ENCODE measurements around the gene USH2A.
A peak's percentile ranks its signal among the peaks of the same experiment; 100 is the strongest.

Gene USH2A

DNA sequence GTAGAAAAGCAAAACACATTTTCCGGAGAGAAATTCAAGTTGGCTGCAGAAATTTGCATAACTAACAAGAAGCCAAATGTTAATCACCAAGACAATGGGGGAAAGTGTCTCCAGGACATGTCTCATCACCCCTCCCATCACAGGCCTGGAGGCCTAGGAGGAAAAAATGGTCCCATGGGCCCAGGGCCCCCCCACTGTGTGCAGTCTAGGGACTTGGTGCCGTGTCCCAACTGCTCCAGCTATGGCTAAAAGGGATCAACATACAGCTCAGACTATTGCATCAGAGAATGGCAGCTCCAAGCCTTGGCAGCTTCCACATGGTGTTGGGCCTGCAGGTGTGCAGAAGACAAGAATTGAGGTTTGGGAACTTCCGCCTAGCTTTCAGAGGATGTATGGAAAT, 138.2 kb downstream of the USH2A start:
- DNase-seq (ENCODE audit: low spot score): no peak

DNA sequence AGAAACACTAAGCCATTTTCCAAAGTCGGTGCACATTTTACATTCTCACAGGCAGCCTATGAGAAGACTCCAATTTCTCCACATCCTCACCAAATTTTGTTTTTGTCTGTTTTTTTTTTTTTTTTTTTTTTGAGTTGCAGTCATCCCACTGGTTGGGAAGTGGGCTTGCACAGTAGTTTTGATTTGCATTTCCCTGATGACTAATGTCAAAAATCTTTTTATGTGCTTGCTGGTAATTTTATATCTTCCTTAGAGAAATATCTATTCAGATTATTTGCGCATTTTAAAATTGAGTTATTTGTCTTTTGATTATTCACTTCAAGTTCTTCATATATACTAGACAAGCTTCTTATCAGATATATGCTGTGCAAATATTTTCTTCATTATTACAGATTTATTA, 141.5 kb downstream of the USH2A start:
- DNase-seq (ENCODE audit: low spot score): no peak

DNA sequence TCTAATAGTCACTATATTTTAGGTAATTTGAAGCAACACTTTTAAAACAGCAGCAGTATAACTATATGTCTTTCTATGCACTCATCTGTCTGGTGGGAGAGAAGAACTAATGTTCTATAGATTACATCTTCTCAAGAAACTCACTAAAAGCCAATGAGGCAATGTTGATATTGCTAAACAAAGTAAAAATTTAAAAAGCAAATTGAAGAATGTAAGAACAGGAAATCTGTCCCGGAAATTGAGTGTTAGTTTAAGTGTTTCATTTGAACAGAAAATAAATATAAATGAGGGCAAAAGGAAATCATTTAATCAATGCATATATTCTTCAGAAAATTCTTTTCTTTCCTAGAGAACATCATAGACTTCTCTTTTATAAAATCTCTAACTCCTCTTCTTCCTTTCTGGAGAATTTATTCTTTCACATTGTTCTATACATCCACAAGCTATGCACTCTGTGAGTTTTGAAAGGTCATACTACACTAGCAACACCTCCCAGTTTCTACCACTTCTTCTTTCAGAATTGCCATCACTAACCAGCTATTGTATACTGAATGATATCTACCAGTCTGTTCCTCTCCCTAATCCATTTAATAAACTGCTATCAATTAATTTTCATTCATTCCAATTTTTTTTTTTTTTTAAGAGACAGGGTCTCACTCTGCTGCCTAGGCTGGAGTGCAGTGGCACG, 153.0 kb downstream of the USH2A start:
- no peak for DNase-seq (ENCODE audit: low spot score)

DNA sequence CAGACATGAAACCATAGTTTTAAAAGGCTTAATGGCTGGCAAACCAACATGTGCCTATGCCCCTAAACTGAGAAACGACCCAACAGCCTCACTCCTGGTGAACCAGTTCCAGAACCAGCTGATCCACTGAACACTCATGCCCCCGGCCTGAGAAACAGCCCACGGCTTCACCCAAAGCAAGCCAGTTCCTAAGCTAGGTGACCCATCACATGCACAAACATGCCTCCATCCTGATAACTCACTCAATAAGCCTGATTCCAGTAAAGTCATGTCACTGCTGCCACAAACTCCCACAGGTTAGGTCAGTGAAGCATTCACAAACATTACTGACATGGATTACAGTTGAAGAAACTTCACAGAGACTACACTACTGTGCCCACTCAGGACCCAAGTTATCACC, 161.6 kb downstream of the USH2A start:
- DNase-seq (ENCODE audit: low spot score): no peak

DNA sequence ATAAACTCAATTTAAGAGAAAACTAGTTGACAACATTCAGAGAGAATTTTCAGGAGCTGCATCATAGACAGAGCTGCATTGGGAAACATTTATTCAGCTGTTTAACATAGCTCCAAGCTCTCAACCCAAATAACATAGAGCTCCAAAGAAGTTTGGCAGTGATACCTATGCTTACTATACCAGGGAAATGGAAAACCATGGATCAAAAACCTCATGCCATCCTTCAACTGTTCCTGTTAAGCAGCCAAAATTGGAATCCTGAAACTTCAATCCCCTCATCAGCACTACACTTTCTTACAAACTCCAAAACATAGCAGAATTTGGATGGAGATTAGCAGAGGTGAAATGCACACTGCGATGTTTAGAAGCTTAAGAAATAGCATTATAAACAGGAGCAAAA, 164.4 kb downstream of the USH2A start:
- no peak for DNase-seq (ENCODE audit: low spot score)

DNA sequence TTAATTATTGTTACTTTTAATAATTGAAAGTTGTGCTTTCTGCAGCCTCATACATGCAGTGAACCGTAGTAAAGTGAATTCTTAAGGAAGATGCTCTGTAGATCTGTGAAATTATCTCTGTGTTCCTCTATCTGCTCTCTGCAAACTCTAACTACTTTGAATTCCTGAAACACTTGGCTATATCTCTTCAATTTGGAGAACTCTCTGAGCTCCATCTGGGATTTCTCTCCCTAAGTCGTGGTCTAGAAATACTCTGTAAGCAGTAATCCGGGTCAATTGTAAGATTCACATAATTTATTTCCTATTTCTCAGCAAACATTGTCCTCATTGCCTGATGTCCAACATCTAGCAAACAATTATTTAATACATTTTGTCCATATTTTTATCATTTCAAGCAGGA, 164.9 kb downstream of the USH2A start:
- no peak for DNase-seq (ENCODE audit: low spot score)

DNA sequence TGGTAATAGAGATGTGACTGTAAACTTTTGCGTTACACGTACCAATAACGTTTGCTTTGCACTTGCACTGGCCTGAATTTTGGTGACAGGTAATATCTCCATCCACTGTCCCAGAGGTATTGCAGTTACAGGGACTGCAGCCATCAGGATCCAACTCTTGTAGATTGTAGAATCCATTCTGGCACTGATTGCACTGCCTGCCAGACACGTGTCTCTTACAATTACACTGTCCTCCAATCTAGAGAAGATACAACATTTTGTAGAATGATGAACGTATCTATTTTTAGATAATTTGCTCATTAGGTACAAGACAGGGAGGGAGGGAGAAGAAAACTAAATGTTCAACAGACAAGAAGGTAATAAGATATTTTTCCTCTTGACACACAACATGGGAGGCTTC, 172.4 kb downstream of the USH2A start:
- no peak for DNase-seq (ENCODE audit: low spot score)

DNA sequence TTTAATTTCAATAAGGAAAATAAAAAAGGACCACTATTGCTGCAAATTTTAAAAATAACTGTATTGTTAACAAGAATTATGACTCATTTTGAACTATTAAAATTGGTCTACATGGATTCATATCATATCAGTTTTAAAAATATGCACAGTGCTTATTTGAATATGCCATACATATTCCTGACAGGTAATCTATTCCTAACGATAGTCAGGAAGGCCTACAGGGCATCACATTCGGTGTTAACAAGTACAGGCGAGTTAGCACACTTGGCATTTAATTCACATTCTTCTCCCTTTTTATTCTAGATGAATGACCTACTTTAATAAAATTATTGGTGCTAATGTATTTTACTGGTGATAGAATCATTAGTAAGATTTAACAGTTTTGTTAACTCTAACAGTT, 174.6 kb downstream of the USH2A start:
- DNase-seq (ENCODE audit: low spot score): no peak

DNA sequence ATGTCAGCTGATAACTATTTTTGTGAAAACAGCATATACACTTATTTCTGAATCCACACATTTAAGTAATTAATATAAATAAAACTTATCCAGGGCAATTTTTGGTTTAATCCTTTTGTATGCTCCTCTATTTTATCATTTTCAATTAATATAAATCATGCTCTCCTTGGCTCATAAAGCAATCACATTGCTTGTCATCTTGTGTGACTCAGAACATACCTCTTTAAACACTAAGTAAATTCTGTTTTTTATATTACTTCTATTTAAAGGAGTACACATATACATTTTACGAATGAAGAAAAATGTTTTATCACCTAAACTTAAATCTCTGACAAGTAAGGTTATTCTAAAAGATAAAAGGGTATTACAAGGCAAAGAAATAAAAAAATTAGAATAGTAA, 175.3 kb downstream of the USH2A start:
- DNase-seq (ENCODE audit: low spot score): no peak

DNA sequence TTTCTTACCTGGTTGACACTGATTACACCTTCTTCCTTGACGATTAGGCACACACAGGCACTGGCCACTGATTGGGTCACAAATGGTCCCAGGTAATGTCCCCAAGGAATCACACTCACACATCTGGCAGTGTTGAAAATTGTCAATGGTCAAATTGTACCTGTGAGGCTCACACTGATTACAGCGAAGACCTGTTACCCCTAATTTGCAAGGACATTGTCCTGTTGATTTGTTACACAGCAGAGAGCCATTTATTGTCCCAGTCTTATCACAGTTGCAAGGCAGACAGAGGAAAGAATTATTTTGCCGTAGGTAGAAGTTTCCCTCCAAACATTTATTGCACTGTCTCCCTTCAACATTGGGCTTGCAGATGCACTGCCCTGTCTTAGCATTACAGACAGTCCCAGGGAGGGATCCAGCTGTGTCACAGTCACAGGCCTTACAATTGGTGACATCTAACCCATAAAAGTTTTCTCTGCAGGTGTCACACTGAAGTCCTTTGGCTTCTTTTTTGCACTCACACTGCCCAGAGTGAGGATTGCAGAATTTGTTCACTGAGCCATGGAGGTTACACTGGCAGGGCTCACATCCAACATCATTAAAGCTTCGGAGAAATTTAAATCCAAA, 176.6 kb downstream of the USH2A start:
- DNase-seq (ENCODE audit: low spot score): no peak

DNA sequence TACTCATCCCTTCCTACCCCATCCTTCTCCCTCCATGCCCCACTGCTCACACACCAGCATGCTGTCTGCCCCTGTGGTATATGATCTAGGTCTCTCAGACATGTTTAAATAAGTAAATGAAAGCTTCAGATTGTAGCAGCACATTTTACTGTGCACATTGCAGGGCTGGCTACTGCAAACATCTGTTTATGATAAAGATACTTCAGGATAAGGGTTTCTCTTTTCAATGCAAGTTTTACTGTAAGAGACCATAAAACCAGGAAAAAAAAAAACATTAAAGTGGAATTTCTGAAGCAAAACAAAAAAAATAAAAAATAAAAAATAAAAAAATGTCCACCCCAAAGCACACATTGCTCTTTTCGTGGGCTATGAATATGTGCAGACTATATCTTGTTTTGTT, 184.4 kb downstream of the USH2A start:
- no peak for DNase-seq (ENCODE audit: low spot score)

DNA sequence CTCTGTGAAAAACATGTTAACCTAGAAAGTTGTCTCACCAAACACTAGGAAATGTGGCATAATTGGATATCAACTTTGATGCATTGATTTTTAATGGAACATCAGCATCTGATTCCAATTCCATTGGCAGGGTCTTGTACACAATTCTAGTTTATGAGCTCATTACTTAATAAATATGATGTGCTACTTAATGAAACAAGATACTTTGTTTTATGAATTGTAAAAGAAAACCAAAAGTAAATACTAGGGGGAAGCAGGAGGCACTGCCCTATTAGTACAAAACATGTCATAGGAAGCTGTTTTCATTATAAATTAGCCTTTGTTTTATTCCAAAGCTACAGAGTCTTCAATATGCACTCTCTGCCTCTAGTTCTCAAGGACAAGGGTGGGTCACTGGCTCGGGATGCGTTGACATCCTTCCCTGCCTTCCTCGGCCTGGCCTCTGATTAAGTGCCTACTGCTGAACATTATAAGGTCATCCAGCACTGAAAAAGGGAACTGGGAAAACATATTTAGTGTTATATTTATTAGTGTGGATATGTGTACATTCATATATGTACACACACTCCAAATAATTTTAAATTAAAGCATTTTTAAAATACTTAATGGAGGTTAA, 185.2 kb downstream of the USH2A start:
- DNase-seq (ENCODE audit: low spot score): no peak

DNA sequence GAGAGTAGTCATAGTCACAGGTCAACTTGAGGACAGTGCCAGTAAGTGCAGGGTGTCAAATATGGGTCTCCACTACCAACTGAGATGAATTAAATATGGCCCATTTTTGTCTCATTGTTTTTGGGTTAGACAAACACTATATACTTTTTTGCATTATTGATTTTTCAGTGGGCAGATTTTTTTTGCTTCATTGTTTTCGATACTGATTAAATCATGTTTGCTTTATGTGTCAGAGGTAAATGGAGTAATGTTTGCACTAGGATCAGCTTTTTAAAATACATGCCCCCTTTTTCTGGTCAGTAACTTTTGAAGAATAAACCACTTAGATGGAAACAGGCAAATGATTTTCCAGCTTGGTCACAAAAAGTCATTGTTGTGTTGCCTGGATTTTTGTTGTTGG, 199.0 kb downstream of the USH2A start:
- no peak for DNase-seq (ENCODE audit: low spot score)

DNA sequence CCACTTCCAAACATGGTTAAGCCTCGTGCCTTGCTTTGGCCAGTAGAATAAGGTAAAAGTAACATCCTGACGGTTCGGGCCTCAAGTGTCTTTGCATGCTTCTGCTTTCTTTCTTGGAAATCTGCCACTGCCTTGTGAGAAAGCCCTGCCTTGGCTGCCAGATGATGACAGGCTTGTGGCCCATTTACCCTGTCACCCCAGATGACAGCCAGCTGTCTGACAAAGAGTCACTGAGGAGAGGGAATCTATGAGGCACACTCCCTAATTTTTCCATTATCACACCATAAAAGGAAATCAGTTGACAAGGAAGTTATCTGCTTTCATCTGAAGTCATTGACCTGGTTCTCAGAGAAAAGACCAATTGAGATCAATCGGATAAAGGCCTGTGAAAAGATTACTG, 199.8 kb downstream of the USH2A start:
- DNase-seq (ENCODE audit: low spot score): no peak

DNA sequence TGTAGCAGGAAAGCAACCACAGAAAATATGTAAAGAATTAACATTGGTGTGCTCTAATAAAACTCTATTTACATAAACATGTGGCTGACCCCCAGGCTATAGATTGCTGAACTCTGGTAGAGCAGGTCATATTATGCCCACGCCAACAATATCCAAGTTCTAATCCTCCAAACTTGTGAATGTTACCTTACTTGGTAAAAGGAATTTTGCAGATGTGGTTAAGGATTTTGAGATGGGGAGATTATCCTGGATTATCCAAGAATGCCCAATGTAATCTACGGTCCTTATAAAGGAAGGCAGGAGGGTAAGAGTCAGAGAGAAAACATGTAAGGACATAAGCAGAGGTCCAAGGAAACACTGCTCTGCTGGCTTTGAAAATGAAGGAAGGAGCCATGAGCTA, 201.0 kb downstream of the USH2A start:
- no peak for DNase-seq (ENCODE audit: low spot score)

DNA sequence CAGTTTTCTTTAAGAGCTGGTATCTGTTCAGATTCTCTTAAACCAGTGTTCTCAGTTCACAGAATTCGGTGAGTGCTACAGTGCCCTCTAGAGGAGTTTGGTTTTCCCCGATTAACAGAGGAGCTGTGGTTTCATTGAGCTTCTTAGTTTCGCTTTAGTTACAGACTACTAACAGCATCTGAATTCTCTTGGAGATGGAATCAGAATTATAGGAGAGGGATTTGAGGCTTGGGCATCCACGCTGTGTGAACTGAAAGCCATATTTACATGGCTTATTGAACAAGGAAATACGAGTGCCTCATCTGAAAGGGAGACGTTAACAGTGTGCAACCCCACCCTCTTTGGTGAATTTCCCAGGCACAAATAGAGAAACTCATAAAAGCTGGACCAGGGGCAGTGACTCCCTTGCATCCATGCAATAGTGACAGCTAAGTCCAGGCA, 202.0 kb downstream of the USH2A start:
- DNase-seq (ENCODE audit: low spot score): peak; percentile 5

DNA sequence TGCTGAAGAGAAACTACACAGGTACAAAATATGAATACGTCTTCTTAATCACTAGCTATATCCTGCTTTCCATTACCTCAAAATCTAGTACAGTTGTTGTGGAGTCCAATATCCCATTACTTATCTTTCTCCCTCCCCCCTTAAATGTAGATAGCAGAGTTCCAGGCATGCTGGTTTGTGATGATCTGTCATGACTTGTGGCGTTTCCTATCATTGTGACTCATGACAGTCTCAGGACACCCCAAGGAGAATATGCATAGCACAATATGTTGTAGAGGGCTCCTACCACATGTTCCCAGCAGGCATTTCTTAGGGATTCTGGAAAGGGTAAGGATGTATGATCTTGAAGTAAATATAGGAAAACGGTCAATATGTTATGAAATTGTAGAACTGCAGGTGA, 206.9 kb downstream of the USH2A start:
- no peak for DNase-seq (ENCODE audit: low spot score)

DNA sequence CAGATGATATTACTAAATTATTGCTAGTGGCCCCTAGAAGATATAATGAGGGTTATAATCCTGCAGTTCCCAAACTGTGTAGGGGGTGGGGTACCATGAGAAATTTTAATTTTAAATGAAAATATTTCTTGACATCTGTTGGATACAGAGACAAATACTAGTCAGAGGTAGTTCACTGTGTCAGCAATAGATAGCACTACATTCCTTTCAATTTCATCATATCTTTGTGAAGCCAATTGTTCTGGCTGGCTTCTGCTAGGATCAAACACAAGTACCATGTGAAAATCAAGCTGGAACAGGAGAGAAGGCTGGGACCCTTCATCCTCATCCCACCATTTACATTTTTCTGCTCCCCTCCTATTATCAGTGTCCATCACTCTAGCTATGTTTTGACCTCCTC, 208.1 kb downstream of the USH2A start:
- no peak for DNase-seq (ENCODE audit: low spot score)

DNA sequence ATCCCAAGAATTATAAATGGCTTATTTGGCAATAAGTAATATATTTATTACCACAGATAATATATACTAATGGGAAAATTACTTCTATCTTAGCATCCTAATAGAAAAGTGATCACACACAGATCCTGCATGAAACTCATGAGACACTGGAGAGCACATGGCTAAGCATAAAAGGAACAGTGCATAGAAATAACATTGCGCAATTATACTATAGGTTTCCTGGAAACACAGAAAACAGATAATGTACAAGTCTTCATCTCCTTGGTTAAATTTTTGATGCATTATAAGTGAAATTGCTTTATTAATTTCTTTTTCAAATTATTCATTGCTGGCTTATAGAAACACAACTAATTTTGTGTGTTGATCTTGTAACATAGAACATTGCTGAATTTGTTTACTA, 210.4 kb downstream of the USH2A start:
- no peak for DNase-seq (ENCODE audit: low spot score)

DNA sequence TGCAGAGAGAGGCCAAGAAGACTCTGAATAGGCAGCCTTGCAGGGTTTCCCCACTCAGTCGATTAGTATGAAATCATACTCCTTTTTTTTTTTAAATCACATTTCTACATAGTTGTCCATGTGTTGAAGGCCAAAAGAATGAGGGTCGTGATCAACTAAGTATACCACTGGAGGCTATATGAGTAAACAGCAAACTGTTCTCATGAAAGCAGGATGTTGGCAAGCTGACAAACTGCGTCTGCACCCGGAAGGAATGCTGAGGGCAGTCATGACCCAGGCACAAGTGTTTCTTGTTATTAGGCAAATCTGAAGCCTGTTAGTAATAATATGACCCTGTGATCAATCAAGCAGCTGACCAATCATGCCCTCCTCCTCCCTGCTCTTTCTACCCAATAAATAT, 213.2 kb downstream of the USH2A start:
- DNase-seq (ENCODE audit: low spot score): no peak

DNA sequence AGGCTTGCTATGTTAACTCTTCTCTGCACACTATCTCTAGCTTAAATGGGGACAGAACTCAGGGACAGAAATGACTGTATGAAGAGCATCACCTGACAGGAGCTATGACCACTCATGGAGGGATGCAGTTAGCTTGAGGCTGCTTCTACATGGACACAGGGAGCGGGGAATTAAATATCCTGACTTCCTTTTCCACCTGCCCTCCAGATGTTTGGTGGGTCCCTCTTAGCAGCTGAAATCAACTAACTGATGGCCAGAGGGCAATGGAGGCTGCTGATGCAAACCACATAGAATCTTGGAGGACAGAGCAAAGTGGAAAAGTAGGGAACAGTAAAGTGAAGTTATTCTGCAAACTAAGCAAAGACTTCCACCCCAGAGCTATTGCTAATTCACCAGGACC, 214.1 kb downstream of the USH2A start:
- no peak for DNase-seq (ENCODE audit: low spot score)

DNA sequence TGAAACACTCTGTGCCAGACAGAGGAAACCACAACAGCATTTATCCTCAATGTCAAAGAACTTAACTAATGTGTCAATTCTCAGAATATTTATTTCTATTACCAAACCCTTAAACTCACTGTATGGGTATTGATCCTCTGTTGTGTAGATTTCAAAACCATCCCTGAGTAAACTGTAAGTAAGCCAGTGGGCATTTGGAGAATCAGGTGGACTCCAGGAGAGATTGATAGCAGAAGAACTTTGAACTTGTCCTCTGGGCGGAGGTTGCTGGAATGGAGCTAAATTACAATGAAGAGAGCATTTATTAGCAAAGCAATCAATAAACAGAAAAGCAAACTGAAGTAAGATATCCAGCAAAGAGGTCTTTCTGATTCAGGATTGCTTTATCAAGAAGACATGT, 216.1 kb downstream of the USH2A start:
- no peak for DNase-seq (ENCODE audit: low spot score)

DNA sequence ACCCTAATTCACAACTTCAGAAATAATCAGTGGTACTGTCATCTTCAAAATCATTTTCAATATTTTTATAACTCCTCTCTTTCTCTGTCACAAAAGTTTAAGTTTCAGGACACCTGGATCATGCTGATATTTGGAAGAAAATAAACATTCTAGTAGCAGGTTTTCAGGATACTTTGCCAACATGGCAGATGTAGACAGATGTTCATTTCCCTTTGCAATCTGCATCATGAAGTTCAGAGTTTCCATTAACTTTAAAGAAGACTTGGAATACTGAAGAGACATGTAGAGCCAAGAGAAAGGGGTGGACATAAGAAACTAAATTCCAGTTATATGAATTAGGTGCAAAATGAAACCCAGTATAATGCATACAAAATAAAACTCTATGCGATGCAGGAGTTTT, 218.1 kb downstream of the USH2A start:
- DNase-seq (ENCODE audit: low spot score): no peak

DNA sequence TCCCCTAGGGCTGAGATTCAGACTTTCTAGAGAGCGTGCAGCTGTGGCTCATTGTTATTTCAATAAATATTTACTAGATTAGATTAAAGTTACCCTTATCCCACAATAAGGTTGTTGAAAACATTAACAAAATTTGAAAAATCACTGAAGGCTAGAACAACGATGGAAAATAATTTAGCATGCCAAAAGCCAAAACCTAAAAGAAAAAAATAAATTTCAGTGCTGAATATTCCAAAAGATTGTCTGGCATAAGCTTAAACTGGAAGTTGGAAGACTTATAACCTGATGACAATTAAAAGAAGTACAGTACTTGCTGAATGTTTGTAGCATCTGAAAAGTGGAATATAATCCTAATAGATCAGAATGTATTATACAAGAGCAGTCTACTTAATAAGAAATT, 221.3 kb downstream of the USH2A start:
- DNase-seq (ENCODE audit: low spot score): no peak

Measured in hematopoietic multipotent progenitor cell treated with erythropoietin and hydrocortisone succinate and interleukin-3 and kit ligand, for 17 days (in vitro differentiated cells).